ENCODE measurements around the gene PLCB1. TPM values are rescaled to one million over a fixed set of nuclear protein-coding genes. Genes with fewer than 3 reads are reported as not detected.

The PLCB1 gene
- total RNA-seq, 2 experiments from 2014 or later: 2.2 to 2.8 TPM

GRCh38 chr20:8398263-8399051 is 266.4 kb downstream of the PLCB1 start:
- Mint-ChIP-seq H3K36me3 (no peaks in the 10 kb centered on the region), H3K27me3 (no peaks in the 10 kb centered on the region), H3K27ac (no peak overlapping the region), H3K4me3 (no peak overlapping the region), H3K4me1 (peaks cover 14% of the 10 kb centered on the region), H3K9me3 (no peaks in the 10 kb centered on the region)
- DNase-seq: no peak

DNA sequence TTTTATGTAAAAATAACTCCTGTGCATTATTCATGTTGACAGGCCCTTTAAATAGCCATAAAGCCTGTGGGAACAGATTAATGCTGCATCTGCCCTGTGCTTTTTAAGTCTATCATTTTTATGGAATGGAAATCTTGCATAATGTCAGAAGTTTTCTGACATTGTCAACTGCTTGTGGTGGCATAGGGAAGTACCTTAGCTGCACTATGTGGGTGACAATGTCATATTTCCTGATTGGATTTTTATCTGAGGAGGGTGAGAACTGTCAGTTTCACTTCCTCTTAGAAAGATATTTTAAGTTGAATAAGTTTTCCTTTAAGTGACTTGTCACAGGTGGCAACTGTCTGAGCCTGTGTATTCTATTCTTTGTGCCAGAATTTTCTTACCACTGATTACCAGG is 267.9 kb downstream of the PLCB1 start:
- Mint-ChIP-seq H3K36me3 (no peaks in the 10 kb centered on the region), H3K27me3 (no peaks in the 10 kb centered on the region), H3K9me3 (no peaks in the 10 kb centered on the region), H3K4me3 (no peak overlapping the region), H3K27ac (peak overlapping the region; percentile 51), H3K4me1 (peaks cover 7% of the 10 kb centered on the region)
- DNase-seq: no peak

DNA sequence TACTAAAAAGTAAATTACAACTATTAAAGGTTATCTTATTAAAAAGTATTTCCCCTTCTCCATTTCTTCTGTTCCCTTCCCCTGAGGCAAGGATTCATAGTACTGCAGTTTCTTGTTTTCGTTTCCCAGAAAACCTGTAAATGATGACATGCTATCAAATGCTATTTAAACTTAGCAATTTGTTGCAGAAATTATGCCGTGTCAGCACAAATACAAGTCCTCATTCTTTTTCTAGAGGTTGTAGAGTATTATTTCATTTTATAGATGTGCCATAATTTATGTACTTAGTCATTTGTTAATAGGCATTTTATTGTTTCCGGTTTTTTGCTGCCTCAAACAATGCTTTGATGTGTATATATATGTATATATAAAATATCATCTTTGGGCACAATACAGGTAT is 268.4 kb downstream of the PLCB1 start:
- no peak overlapping the region for H3K27ac Mint-ChIP-seq
- peaks cover 7% of the 10 kb centered on the region for H3K4me1 Mint-ChIP-seq

DNA sequence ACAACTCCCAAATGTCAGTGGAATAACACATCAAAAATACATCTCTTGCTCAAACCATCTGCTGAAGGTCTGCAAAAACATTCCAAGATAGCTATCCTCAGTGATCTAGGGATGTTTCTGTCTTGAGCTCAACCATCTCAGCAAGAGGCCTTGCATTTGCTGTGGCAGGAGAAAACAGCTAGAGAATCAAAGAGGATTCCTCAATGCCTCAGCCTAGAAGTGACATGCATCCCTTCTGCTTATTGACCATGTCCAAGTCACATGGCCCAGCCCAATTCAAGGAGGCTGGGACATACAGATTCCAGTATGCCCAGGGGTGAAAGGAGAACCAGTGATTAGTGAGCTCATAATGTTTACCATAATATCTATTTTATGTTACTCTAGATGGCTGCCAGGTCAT is 269.5 kb downstream of the PLCB1 start:
- Mint-ChIP-seq H3K4me3 (no peak overlapping the region), H3K36me3 (no peaks in the 10 kb centered on the region), H3K27me3 (no peaks in the 10 kb centered on the region), H3K27ac (no peak overlapping the region), H3K4me1 (peaks cover 7% of the 10 kb centered on the region), H3K9me3 (no peaks in the 10 kb centered on the region)
- DNase-seq: no peak

More for the DNA sequence above, 268.4 kb downstream of the PLCB1 start:
- no peak for DNase-seq
- Mint-ChIP-seq H3K4me3 (no peak overlapping the region), H3K9me3 (no peaks in the 10 kb centered on the region), H3K36me3 (no peaks in the 10 kb centered on the region), H3K27me3 (no peaks in the 10 kb centered on the region)

DNA sequence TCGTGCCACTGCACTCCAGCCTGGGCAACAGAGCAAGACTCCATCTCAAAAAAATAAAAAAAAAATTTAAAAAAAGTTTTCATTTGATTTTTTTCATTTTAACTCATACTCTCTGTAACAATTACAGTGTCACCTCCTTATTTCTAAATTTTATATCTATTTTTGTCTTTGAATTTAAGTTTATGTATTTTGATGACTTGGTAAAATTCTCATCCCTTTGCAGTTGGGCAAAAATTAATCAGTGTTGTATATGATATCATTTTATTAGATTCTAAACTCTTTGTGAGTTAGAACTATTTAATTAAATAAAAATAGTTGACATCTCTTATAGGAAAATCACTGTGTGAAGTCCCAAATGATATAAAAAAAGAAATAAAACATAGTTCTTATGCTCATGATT is 270.7 kb downstream of the PLCB1 start:
- no peak for DNase-seq
- Mint-ChIP-seq H3K36me3 (no peaks in the 10 kb centered on the region), H3K27me3 (no peaks in the 10 kb centered on the region), H3K4me1 (peaks cover 7% of the 10 kb centered on the region), H3K27ac (no peak overlapping the region), H3K9me3 (no peaks in the 10 kb centered on the region), H3K4me3 (no peak overlapping the region)

GRCh38 chr20:8404912-8405635 is 273.0 kb downstream of the PLCB1 start:
- no peak for DNase-seq
- no peak overlapping the region for H3K27ac Mint-ChIP-seq
- peaks cover 4% of the 10 kb centered on the region for H3K4me1 Mint-ChIP-seq
- H3K27me3 Mint-ChIP-seq: no peaks in the 10 kb centered on the region
- H3K9me3 Mint-ChIP-seq: no peaks in the 10 kb centered on the region
- H3K4me3 Mint-ChIP-seq: no peak overlapping the region
- no peaks in the 10 kb centered on the region for H3K36me3 Mint-ChIP-seq

- no peaks in the 10 kb centered on the region for H3K4me1 Mint-ChIP-seq
- no peaks in the 10 kb centered on the region for H3K27me3 Mint-ChIP-seq
- no peak overlapping the region for H3K27ac Mint-ChIP-seq
- H3K36me3 Mint-ChIP-seq: no peaks in the 10 kb centered on the region
- H3K4me3 Mint-ChIP-seq: no peak overlapping the region
- DNase-seq: no peak
- H3K9me3 Mint-ChIP-seq: no peaks in the 10 kb centered on the region
These were observed 274.3 kb downstream of the PLCB1 start for GRCh38 chr20:8406391-8406790.

- H3K36me3 Mint-ChIP-seq: no peaks in the 10 kb centered on the region
- no peaks in the 10 kb centered on the region for H3K9me3 Mint-ChIP-seq
- no peak overlapping the region for H3K27ac Mint-ChIP-seq
- H3K4me3 Mint-ChIP-seq: no peak overlapping the region
- H3K27me3 Mint-ChIP-seq: no peaks in the 10 kb centered on the region
- no peak for DNase-seq
- no peaks in the 10 kb centered on the region for H3K4me1 Mint-ChIP-seq
These were observed 276.7 kb downstream of the PLCB1 start for GRCh38 chr20:8408587-8409307.

DNA sequence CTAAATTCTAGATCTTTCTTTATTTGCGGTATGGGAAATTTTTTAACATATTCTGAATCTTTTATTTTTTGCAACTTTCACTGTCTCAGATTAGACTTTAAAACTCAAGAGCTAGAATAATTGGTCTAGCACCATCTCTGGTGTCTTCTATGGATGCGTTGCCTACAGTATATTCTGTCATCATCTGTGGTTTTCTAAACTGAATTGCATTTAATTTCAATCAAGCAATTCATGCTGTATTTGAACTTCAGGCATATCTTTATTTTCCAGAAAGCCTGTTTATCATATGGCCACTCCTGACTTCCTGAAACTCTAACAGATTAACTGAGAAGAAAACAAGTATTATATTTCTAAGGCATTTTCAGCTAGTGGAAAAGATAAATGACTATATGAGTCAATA is 281.6 kb downstream of the PLCB1 start:
- H3K27ac Mint-ChIP-seq: no peak overlapping the region
- no peaks in the 10 kb centered on the region for H3K36me3 Mint-ChIP-seq
- no peak for DNase-seq
- no peak overlapping the region for H3K4me3 Mint-ChIP-seq
- no peaks in the 10 kb centered on the region for H3K4me1 Mint-ChIP-seq
- H3K9me3 Mint-ChIP-seq: no peaks in the 10 kb centered on the region
- no peaks in the 10 kb centered on the region for H3K27me3 Mint-ChIP-seq

- no peak overlapping the region for H3K4me3 Mint-ChIP-seq
- H3K4me1 Mint-ChIP-seq: no peaks in the 10 kb centered on the region
- H3K9me3 Mint-ChIP-seq: no peaks in the 10 kb centered on the region
- no peaks in the 10 kb centered on the region for H3K36me3 Mint-ChIP-seq
- no peak for DNase-seq
- no peaks in the 10 kb centered on the region for H3K27me3 Mint-ChIP-seq
- H3K27ac Mint-ChIP-seq: no peak overlapping the region
These were observed 282.7 kb downstream of the PLCB1 start for GRCh38 chr20:8414586-8415274.

GRCh38 chr20:8421981-8422380 is 289.9 kb downstream of the PLCB1 start:
- Mint-ChIP-seq H3K27ac (no peak overlapping the region), H3K4me3 (no peak overlapping the region), H3K9me3 (no peaks in the 10 kb centered on the region), H3K27me3 (no peaks in the 10 kb centered on the region), H3K4me1 (no peaks in the 10 kb centered on the region), H3K36me3 (no peaks in the 10 kb centered on the region)
- no peak for DNase-seq

- no peak overlapping the region for H3K4me3 Mint-ChIP-seq
- no peak overlapping the region for H3K27ac Mint-ChIP-seq
- no peaks in the 10 kb centered on the region for H3K27me3 Mint-ChIP-seq
- no peaks in the 10 kb centered on the region for H3K9me3 Mint-ChIP-seq
- H3K36me3 Mint-ChIP-seq: no peaks in the 10 kb centered on the region
- no peak for DNase-seq
- no peaks in the 10 kb centered on the region for H3K4me1 Mint-ChIP-seq
These were observed 291.4 kb downstream of the PLCB1 start for GRCh38 chr20:8423482-8423881.

DNA sequence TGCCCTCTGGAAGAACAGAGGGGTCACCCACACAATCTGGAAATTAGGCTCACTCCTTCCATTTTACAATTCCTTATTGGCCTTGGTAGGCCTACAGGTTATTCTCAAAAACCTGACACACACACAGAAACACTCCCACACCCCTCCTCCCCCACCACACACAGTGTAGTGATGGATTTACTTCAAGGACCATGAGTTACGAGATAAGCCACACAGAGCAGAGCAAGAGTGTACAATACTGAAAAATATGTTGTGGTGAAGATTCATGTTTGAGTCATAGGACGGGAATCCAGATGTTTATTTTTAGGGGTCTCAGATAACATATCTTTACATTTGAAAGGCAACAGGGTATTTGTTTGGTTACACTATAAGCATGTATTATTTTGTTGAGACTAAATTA is 291.9 kb downstream of the PLCB1 start:
- DNase-seq: no peak
- Mint-ChIP-seq H3K9me3 (no peaks in the 10 kb centered on the region), H3K27me3 (no peaks in the 10 kb centered on the region), H3K36me3 (no peaks in the 10 kb centered on the region), H3K4me1 (no peaks in the 10 kb centered on the region), H3K4me3 (no peak overlapping the region), H3K27ac (no peak overlapping the region)

DNA sequence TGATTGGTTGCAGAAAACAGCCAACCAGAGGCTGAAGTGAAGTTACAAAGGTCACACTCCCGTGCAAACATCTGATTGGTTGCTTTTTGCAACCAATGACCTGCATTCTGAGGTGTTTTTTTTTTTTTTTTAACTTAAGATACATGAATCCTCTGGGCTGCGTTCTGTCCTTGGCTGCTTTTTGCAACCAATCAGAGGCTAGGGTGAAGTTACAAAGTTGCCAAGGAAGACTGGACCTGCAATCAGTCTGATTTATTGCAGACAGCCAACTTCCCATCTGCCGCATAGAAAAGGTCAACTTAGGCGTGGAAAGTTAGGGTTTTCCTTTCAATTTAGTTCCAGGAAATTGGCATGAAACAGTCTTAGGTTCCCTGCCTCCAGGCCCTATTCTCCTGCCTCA is 292.9 kb downstream of the PLCB1 start:
- Mint-ChIP-seq H3K27me3 (no peaks in the 10 kb centered on the region), H3K4me1 (no peaks in the 10 kb centered on the region), H3K36me3 (no peaks in the 10 kb centered on the region), H3K9me3 (no peaks in the 10 kb centered on the region), H3K27ac (no peak overlapping the region), H3K4me3 (no peak overlapping the region)
- no peak for DNase-seq

DNA sequence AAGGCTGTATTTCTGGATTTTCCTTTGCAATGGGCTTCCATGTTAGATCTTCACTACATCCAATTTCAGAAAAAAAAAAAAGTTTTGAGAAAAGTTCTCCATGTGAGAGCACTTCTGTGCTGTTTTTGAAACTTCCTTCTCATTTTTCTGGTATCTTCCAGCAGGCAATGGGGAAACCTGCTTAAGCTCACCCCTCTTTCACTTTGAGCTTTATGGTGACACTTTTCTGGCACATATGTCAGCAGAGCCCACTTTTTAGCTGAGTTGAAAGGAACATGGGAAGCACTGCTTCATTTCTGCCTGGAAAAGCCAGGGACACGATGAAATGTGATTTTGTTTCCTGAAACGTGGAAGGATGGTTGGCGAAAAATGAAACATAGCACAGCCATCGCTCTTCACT is 293.7 kb downstream of the PLCB1 start:
- Mint-ChIP-seq H3K4me1 (no peaks in the 10 kb centered on the region), H3K27ac (no peak overlapping the region), H3K9me3 (no peaks in the 10 kb centered on the region), H3K36me3 (no peaks in the 10 kb centered on the region), H3K4me3 (no peak overlapping the region), H3K27me3 (no peaks in the 10 kb centered on the region)
- no peak for DNase-seq
